ENCODE results near the gene MYLK4.

MYLK4 gene

DNA sequence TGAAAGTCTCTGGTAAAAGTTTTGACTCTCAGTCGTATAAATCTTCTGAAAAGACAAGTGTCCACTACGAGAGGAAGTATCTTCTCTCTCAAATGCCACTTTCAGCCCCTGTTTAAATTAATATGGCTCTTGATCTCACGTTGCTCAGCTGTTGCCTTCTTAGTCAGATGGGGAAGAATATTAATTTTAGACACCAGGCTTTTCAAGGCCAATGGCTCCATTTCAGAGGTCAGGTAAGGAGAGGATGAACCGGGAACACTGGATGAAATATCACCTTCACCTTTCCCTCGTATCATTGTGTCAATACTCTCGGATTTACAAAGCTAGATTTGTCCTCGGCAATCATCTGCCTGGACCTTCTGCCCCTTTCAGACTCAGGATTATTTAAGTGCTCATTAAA lies at the start of gene MYLK4:
Gene MYLK4, minus strand, starts transcription at position 91 of the 400 bp plus-strand sequence. CDS start 1,628 bp downstream, outside the sequence.
- no peak for DNase-seq (ENCODE audit: low read depth in 2 of 2)

GRCh38 chr6:2799936-2800527 lies 49.3 kb upstream of the MYLK4 start:
- DNase-seq (ENCODE audit: low read depth in 2 of 2) = no peak

- DNase-seq (ENCODE audit: low read depth in 2 of 2) = no peak
Observed at GRCh38 chr6:2798586-2799134, 47.9 kb upstream of the MYLK4 start.

GRCh38 chr6:2797564-2798031 lies 46.9 kb upstream of the MYLK4 start:
- DNase-seq (ENCODE audit: low read depth in 2 of 2) = no peak

- DNase-seq (ENCODE audit: low read depth in 2 of 2) = no peak
Observed at GRCh38 chr6:2796861-2797260, 46.1 kb upstream of the MYLK4 start.

- no peak for DNase-seq (ENCODE audit: low read depth in 2 of 2)
Observed at GRCh38 chr6:2795956-2796355, 45.2 kb upstream of the MYLK4 start.

DNA sequence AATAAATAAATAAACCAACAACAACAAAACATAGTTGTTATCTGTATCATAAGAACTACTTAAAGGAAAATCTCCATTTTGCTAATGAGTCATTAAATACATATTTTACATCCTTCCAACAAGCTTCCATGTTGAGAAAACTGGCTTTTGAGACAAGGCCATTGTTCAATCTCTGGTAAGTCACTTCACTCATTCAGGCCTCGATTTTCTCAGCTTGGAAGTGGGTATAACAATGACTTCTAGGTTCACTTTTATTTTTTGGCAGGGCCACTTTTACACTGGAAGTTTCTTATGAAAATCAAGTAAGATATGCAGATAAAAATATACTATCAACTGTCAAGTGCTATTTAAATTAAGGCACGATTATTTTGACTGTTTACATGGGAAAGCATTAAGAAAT lies 44.4 kb upstream of the MYLK4 start:
- DNase-seq (ENCODE audit: low read depth in 2 of 2) = no peak

- no peak for DNase-seq (ENCODE audit: low read depth in 2 of 2)
Observed at GRCh38 chr6:2794171-2794730, 43.5 kb upstream of the MYLK4 start.

- DNase-seq (ENCODE audit: low read depth in 2 of 2) = no peak
Observed at GRCh38 chr6:2793534-2794151, 42.9 kb upstream of the MYLK4 start.

- no peak for DNase-seq (ENCODE audit: low read depth in 2 of 2)
Observed at GRCh38 chr6:2792330-2793110, 41.8 kb upstream of the MYLK4 start.

- DNase-seq (ENCODE audit: low read depth in 2 of 2) = no peak
Observed at GRCh38 chr6:2791450-2791974, 40.8 kb upstream of the MYLK4 start.

DNA sequence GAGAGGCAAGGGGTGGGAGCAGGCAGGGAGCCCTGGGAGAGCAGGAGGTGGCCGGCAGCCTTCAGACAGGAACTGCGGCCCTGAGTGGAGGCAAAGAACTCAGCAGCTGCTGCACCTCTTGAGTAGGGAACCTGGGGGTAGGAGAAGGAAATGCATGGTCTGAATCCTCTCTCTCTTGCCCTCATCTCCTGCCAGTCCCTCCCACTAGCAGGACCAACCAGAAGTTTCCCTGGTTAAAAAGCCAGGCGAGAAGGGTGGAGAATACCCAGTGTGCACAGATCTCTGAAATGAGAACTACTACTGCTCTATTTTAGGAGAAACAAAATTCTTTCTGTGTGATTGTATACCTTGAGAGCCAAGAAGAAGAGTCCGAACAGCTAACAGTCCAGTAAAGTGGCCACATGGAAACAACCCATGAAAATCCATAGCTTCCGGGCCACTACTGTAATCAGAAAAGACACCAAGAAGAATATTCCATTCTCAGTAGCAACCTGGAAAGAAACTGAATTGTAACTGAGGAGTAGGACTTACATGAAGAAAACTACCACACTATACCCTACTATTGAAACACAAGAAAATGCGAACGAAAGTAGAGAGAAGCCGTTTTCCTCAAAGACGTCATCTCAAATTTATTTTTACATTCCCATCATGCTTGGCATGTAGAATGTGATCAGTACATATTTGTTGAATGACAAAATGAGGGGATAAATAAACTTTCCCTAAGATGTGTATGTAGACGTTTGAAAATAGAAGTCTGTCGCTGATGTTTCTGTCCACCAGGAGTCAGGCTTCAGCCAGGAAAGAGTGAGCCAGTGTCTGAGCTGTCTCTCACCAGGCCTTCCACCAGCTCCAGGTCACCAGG lies 40.1 kb upstream of the MYLK4 start:
- peak; percentile 13 to 24 for DNase-seq (ENCODE audit: low read depth in 2 of 2)

- DNase-seq (ENCODE audit: low read depth in 2 of 2) = no peak
Observed at GRCh38 chr6:2786269-2786668, 35.5 kb upstream of the MYLK4 start.

DNA sequence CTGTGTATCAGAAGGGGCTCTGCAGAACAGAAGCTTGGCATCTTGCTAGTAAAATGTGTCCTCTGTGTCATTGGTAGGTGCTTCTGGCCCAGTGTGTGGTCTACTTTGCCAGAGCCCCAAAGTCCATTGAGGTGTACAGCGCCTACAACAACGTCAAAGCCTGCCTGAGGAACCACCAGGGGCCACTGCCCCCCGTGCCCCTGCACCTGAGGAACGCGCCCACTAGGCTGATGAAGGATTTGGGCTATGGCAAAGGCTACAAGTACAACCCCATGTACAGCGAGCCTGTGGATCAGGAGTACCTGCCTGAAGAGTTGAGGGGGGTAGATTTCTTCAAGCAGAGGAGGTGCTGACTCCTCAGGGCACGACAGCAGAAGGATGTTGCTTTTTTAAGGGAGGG lies 34.2 kb upstream of the MYLK4 start:
- DNase-seq (ENCODE audit: low read depth in 2 of 2) = no peak

- DNase-seq (ENCODE audit: low read depth in 2 of 2) = no peak
Observed at GRCh38 chr6:2784061-2784460, 33.3 kb upstream of the MYLK4 start.

DNA sequence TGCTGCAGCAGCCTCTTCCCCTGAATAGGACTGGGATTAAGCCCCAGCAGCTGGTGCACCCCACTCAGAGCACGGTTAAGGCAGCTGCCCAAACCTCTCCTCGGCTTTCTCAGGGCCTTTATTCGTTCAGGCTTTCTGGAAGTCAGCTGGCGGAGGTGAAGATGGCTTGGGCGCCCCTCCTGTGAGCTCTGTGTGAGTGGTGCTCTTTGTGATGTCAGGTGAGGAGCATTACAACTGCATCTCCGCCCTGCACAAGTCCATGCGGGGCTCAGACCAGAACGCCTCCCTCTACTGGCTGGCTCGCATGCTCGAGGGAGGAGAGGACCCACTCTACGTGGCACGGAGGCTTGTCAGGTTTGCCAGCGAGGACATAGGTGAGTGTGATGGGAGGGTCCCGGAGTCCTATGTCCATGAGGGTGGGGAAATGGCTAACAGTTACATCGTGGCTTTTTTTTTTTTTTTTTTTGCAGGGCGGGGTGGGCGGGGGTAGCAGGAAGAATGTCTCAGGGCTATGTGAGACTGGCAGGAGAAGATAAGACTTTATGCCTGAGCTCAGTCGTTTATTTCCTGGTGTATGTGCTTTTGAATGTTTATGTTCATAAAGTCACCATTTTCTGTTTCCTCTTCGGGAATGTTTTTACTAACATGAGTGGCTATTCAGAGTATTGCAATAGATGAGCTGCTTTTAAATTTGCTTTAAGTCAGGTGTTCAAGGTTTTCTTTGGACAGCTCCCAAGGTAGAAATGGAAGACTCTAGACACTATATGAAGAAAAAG lies 32.7 kb upstream of the MYLK4 start:
- DNase-seq (ENCODE audit: low read depth in 2 of 2) = no peak

GRCh38 chr6:2782825-2783187 lies 32.1 kb upstream of the MYLK4 start:
- no peak for DNase-seq (ENCODE audit: low read depth in 2 of 2)

DNA sequence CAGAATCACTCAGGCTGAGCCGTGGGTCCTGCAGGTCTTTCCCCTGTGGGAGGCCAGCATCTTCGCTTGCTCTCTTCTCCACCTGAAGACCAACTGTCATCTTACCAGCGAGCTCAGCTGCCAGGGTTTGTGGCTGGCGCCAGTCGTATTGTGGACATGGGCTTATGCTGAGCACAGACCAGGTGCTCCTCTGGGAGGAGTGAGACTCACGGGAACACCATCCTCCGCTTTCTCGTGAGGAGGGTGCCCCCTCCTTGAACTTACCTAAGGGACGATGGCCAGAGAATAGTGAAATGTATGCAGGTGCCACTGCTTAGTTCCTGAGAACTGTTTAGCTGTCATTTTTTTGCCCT lies 31.6 kb upstream of the MYLK4 start:
- DNase-seq (ENCODE audit: low read depth in 2 of 2) = no peak

GRCh38 chr6:2781685-2782355 lies 31.1 kb upstream of the MYLK4 start:
- DNase-seq (ENCODE audit: low read depth in 2 of 2) = no peak
